ACHN (cell line): Measurements from ENCODE around the gene ADGRG4.
A peak's percentile ranks its signal among the peaks of the same experiment; 100 is the strongest.
"Not testable (repeated sequence)": the region's sequence is repeated elsewhere in the genome, so short reads cannot be mapped to it uniquely, and the experiment has no call there.

Experiments used
- DNase-seq: peaks from one replicate; pipeline ENCODE4 v3.0.0-alpha.2; 2015
- in situ Hi-C: cut with HindIII; loops from 2 replicates; pipeline ENCODE4 v1.10.0; 2017; ENCODE audit warnings: low sequenced_read_pairs, low pct_ligation_motif_present, low pct_unique_long_range_greater_than_20kb

Gene ADGRG4

GRCh38 chrX:136300721-136301120 is at the start of gene ADGRG4:
Gene ADGRG4, plus strand, starts transcription at chrX:136300963. Its CDS starts 7,815 bp downstream, at chrX:136308778.
- in situ Hi-C loops, DNase-seq: not testable (repeated sequence)

GRCh38 chrX:136251041-136251991 is 49.4 kb upstream of the ADGRG4 start, which contains the start of gene MAP7D3:
Gene MAP7D3, minus strand, starts transcription at chrX:136251400. Its CDS starts 42 bp downstream, at chrX:136251358.
- in situ Hi-C loops, result no loop called here
- DNase-seq, result peak; percentile 46

GRCh38 chrX:136255541-136255940 is 45.2 kb upstream of the ADGRG4 start:
- no peak for DNase-seq
- in situ Hi-C loops, result no loop called here

GRCh38 chrX:136256026-136256425 is 44.7 kb upstream of the ADGRG4 start:
- in situ Hi-C loops, result no loop called here

GRCh38 chrX:136258951-136259350 is 41.8 kb upstream of the ADGRG4 start:
- DNase-seq, result no peak
- in situ Hi-C loops, result no loop called here

More at GRCh38 chrX:136256026-136256425, 44.7 kb upstream of the ADGRG4 start:
- no peak for DNase-seq

GRCh38 chrX:136259543-136259942 is 41.2 kb upstream of the ADGRG4 start:
- in situ Hi-C loops, result no loop called here
- no peak for DNase-seq

GRCh38 chrX:136260776-136261175 is 40.0 kb upstream of the ADGRG4 start:
- no peak for DNase-seq
- in situ Hi-C loops, result no loop called here

- in situ Hi-C loops, result no loop called here
- no peak for DNase-seq
Observed at GRCh38 chrX:136261321-136261720, 39.4 kb upstream of the ADGRG4 start.

GRCh38 chrX:136262243-136262642 is 38.5 kb upstream of the ADGRG4 start:
- no peak for DNase-seq
- in situ Hi-C loops, result no loop called here

- in situ Hi-C loops, result no loop called here
- no peak for DNase-seq
Observed at GRCh38 chrX:136262812-136263315, 37.9 kb upstream of the ADGRG4 start.

GRCh38 chrX:136266828-136267227 is 33.9 kb upstream of the ADGRG4 start:
- no peak for DNase-seq
- in situ Hi-C loops, result no loop called here

- DNase-seq, result peak; percentile 33
- in situ Hi-C loops, result no loop called here
Observed at GRCh38 chrX:136268051-136269048, 32.4 kb upstream of the ADGRG4 start.

- DNase-seq, result no peak
- in situ Hi-C loops, result no loop called here
Observed at GRCh38 chrX:136269921-136270320, 30.8 kb upstream of the ADGRG4 start.

GRCh38 chrX:136271300-136271699 is 29.5 kb upstream of the ADGRG4 start:
- in situ Hi-C loops, result no loop called here
- DNase-seq, result no peak

- in situ Hi-C loops, result no loop called here
- DNase-seq, result peak; percentile 2
Observed at GRCh38 chrX:136272325-136272724, 28.4 kb upstream of the ADGRG4 start.

GRCh38 chrX:136273986-136274385 is 26.8 kb upstream of the ADGRG4 start:
- DNase-seq, result no peak
- in situ Hi-C loops, result no loop called here

- in situ Hi-C loops, result no loop called here
- DNase-seq, result no peak
Observed at GRCh38 chrX:136275553-136275952, 25.2 kb upstream of the ADGRG4 start.

GRCh38 chrX:136286375-136286774 is 14.4 kb upstream of the ADGRG4 start:
- in situ Hi-C loops, DNase-seq: not testable (repeated sequence)

GRCh38 chrX:136291824-136292223 is 8.9 kb upstream of the ADGRG4 start:
- in situ Hi-C loops, result no loop called here
- DNase-seq, result no peak
